Mammary epithelial cell (primary cell): ENCODE results near the gene ERVK3-1.

Experiments used
- CTCF ChIP-seq, 2 donors: IDR thresholded peaks in 1 of 2; conservative IDR thresholded peaks in 1 of 2; 2 replicates each; pipeline ENCODE4 v1.5.1; 2011 to 2012; ENCODE audit warnings: inconsistent platforms in 2 of 2, low read length in 2 of 2, mild to moderate bottlenecking in 2 of 2, control low read depth in 1 of 2, low read depth in 1 of 2; ENCODE audit not compliant: insufficient read depth in 1 of 2; ENCODE audit errors: extremely low read depth in 1 of 2
- EZH2 ChIP-seq: IDR thresholded peaks from 2 replicates; pipeline ENCODE4 v1.6.1; 2012; ENCODE audit warnings: low read length, inconsistent platforms, borderline replicate concordance

- no peak for TF ChIP-seq CTCF (conservative IDR thresholded peaks at IDR 0.05 in 1 of 2, IDR thresholded peaks at IDR 0.05 in 1 of 2; ENCODE audit: extremely low read depth in 1 of 2, insufficient read depth in 1 of 2, low read depth in 1 of 2, low read length in 2 of 2)
- no peak for TF ChIP-seq EZH2
Observed at GRCh38 chr19:58315580-58315979, 10.4 kb downstream of the ERVK3-1 start.
